ENCODE measurements around the gene UNC119B.
A peak's percentile ranks its signal among the peaks of the same experiment; 100 is the strongest.

UNC119B gene

GRCh38 chr12:120710031-120710804 is at the start of gene UNC119B:
UNC119B (plus strand) TSS chr12:120710458; CDS start chr12:120710475, 17 bp downstream.
- no peak for TF ChIP-seq CTCF (IDR thresholded peaks at IDR 0.05; ENCODE audit: borderline replicate concordance, control extremely low read depth, extremely low read depth, insufficient read depth, missing control alignments)
- DNase-seq (ENCODE audit: low spot score): peak; percentile 90
- in situ Hi-C loops (cut with MboI; ENCODE audit: low sequenced_read_pairs, unreplicated experiment): loop anchor here (10.0 kb wide), 1 partner anchor 115 kb away; no protein-coding TSS in a partner anchor

- in situ Hi-C loops (cut with MboI; ENCODE audit: low sequenced_read_pairs, unreplicated experiment): no loop called here
- DNase-seq (ENCODE audit: low spot score): no peak
- TF ChIP-seq CTCF (IDR thresholded peaks at IDR 0.05; ENCODE audit: borderline replicate concordance, control extremely low read depth, extremely low read depth, insufficient read depth, missing control alignments): no peak
Measured at GRCh38 chr12:120661432-120661831, 48.8 kb upstream of the UNC119B start.

GRCh38 chr12:120662879-120663278 is 47.4 kb upstream of the UNC119B start:
- peak; percentile 77 for DNase-seq (ENCODE audit: low spot score)
- TF ChIP-seq CTCF (IDR thresholded peaks at IDR 0.05; ENCODE audit: borderline replicate concordance, control extremely low read depth, extremely low read depth, insufficient read depth, missing control alignments): no peak
- in situ Hi-C loops (cut with MboI; ENCODE audit: low sequenced_read_pairs, unreplicated experiment): no loop called here

- DNase-seq (ENCODE audit: low spot score): no peak
- in situ Hi-C loops (cut with MboI; ENCODE audit: low sequenced_read_pairs, unreplicated experiment): no loop called here
- TF ChIP-seq CTCF (IDR thresholded peaks at IDR 0.05; ENCODE audit: borderline replicate concordance, control extremely low read depth, extremely low read depth, insufficient read depth, missing control alignments): no peak
Measured at GRCh38 chr12:120663741-120664140, 46.5 kb upstream of the UNC119B start.

DNA sequence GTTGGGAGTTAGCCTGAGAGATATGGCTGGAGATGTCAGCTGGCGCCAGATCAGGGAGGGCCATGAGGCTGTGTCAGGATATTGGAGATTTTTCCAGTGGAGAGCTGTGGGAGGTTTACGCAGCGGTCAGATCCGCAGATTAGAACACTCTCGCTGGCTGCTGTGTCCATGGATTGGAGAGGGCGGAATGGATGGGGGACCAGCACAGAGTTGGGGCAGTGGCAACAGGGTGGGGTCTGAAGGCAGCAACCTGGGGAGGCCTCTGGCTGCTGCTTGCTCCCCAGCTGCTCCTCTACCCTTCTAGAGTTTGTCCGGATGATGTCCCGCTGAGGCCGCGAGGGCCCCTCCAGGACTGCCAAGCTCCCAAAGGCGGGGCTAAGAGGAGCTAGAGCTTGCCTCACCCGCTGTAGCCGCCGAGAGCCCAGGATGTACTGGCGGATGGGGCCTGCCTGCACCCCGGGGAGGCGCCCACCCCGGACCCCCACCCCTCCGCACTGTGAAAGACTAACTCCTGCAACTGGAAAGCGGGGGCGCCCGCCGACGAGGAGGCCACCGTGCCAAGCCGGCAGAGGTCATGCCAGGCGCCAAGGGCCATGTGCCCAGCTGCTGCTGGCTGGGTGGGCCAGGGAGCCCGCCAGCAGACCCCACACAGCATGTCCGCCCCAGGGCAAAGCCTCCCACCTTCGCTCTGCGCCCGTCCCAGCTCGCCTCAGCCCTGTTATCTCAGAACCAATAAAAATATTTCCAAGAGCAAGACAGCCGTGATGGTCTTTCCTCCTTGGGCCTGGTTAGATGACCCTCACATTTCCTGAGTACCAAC is 43.5 kb upstream of the UNC119B start:
- TF ChIP-seq CTCF (IDR thresholded peaks at IDR 0.05; ENCODE audit: borderline replicate concordance, control extremely low read depth, extremely low read depth, insufficient read depth, missing control alignments): no peak
- in situ Hi-C loops (cut with MboI; ENCODE audit: low sequenced_read_pairs, unreplicated experiment): no loop called here

GRCh38 chr12:120668091-120668867 is 42.0 kb upstream of the UNC119B start:
- DNase-seq (ENCODE audit: low spot score): no peak
- no peak for TF ChIP-seq CTCF (IDR thresholded peaks at IDR 0.05; ENCODE audit: borderline replicate concordance, control extremely low read depth, extremely low read depth, insufficient read depth, missing control alignments)
- in situ Hi-C loops (cut with MboI; ENCODE audit: low sequenced_read_pairs, unreplicated experiment): no loop called here

More for the DNA sequence above, 43.5 kb upstream of the UNC119B start:
- no peak for DNase-seq (ENCODE audit: low spot score)

All from GM13976 (cell line).